Activated CD4-positive, alpha-beta T cell treated with anti-CD3 and anti-CD28 coated beads for 24 hours (primary cell): ENCODE measurements around the gene PRDM15.

ENCODE experiments used
- DNase-seq, 2 donors: peaks; one replicate each; pipeline ENCODE4 v3.0.0-alpha.2; 2020; ENCODE audit warnings: low read depth in 2 of 2

Gene PRDM15

GRCh38 chr21:41864311-41865001, 14.7 kb downstream of the PRDM15 start:
- no peak for DNase-seq

DNA sequence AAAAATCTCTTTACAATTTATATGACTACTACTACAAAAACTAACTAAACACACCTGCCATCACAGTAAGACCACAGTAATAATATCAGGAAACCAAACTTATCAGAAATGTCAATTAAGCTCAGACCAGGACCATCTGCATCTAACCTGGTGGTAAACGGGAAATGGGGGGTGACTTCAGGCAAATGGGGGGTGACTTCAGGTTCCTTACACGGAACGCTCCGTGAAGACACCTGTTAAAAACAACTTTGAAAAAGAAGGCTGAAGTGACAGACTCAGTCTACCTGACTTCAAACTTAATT, 15.8 kb downstream of the PRDM15 start:
- no peak for DNase-seq

DNA sequence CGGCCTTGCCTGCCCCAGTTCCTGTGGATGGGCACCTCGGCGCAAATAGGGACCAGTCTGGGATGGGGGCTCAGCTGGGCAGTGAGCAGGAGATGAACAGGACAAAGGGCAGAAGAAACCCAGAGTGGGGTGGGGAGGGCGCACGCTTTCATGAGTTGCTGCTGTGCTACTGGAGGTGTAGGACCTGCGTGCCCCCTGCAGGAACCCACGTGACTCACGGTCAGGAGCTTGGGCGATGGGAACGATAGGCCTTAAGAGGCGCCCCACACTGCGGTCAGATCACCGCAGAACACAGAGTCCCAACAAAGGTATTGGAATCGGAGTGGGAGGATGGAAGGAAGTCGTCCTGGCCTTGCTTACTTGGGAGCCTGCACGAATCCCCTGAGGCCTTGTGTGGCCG, 17.2 kb downstream of the PRDM15 start:
- no peak for DNase-seq

- DNase-seq = no peak
These were observed 17.9 kb downstream of the PRDM15 start for GRCh38 chr21:41861255-41861654.

GRCh38 chr21:41859297-41859980, 19.7 kb downstream of the PRDM15 start:
- DNase-seq = no peak

DNA sequence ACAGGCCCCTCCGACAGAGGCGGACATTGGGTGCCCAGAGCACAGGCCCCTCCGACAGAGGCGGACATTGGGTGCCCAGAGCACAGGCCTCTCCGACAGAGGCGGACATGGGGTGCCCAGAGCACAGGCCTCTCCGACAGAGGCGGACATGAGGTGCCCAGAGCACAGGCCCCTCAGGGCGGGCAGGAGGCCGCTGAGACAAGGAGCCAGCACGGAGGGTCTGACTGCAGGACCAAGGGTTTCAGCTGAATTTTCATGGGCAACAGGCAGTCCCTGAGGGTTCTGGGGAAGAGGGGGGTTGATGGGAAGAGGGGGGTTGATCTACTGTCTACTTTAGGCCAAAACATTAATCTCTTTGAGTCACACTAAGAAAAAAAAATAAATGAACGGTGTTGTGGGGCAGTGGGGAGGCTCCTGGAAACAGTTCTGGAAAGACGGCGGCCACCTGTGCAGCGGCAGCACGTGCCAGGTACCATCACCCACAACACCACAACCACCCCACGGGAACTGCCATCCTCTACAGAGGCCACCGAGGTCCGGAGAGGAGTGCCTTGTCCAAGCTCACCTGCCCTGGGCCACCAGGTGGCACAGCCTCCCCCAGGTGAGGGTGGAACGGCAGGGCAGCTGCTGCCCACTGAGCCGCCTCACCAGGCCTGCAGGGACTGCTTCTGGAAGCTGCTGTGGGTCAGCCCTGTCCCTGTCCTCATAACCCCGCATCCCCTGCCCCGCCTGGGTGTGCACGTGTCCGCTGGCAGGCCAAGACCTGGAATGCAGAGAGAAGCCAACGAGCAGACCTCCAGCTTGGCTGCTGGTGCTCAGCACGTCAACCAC, 20.5 kb downstream of the PRDM15 start:
- no peak for DNase-seq

DNA sequence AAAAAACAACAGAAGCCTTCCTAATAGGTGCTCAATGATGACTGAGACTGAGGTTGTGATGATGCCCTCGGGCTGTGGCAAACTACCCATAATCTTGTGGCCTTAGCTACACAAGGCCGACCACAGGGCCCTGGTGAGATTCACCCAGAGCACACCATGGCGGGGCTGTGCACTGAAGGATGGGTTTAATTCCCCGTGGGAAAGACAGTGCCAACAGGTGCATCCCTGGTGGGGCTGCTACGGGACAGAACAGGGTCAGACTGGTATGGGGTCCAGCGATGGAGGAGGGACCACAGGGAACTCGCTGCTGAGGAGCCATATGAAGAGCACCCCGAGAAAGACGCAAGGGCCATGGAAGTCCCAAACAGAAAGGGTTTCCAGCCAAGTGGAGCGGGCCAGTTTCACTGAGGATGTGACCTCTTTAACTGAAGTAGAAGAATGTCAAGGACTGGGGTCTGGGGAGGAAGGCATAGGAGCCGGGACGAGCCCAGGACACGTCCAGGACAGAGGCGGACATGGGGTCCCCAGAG, 21.3 kb downstream of the PRDM15 start:
- no peak for DNase-seq

GRCh38 chr21:41856572-41856971, 22.6 kb downstream of the PRDM15 start:
- DNase-seq = no peak

DNA sequence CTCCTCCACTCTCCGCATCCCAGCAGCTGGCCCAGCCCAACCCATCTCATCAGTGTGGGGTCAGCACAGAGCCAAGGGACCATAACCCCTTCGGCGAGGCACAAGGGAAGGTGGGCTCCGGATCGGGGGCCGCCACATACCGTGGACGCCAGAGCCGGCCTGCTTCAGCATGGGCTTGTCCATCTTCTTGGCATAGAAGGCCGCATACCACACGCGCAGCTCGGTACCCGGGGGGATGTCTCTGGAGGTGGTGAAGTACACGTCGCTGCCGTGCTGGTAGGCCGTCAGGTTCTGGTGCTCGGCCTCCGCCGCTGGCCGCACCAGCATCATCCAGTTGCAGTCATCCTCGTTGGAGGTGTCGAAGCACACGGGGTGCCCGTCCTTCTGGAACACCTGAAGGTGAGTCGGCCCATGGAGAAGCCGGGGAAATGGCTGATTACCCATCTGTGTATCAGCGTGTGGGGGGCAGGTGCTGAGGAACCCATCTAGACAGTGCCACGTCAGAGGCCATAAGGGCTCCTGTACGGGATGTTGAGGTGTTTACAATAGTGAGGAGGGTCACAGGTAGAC, 24.6 kb downstream of the PRDM15 start:
- no peak for DNase-seq

GRCh38 chr21:41852929-41853320, 26.2 kb downstream of the PRDM15 start:
- no peak for DNase-seq

GRCh38 chr21:41852151-41852928, 26.8 kb downstream of the PRDM15 start:
- DNase-seq = no peak

DNA sequence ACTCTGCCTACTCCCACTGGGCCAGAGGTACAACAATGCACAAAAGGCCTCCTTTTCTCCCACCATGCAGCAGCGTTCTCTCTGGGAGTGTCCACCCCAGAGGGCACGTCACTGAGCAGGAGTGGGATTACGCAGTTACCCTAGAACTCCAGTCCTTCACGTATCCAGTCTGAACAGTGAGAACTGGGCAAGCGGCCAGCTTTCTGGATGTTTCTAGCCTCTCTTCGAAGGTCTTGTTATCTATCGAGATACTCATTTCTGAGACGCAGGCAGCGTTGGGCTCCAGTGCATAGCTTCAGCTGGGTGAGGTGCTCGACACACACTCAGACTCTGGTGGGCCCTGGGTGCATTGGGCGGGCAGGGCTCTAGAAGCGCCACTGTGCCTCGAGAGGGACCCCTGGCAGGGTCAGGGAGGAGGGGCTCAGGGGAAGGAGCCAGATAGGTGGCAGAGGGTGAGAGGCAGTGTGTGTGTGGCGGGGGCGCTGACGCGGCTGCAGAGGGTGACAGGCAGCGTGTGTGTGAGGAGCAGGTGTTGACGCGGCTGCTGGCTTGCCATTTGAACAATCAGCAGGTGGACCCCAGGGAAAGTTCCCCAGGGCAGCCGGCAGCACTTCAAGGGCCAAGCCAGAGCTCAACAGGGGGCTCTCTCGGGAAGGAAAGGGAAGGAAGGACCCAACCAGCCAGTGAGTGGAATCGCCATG, 27.9 kb downstream of the PRDM15 start:
- DNase-seq = no peak

GRCh38 chr21:41850085-41850484, 29.1 kb downstream of the PRDM15 start:
- no peak for DNase-seq

DNA sequence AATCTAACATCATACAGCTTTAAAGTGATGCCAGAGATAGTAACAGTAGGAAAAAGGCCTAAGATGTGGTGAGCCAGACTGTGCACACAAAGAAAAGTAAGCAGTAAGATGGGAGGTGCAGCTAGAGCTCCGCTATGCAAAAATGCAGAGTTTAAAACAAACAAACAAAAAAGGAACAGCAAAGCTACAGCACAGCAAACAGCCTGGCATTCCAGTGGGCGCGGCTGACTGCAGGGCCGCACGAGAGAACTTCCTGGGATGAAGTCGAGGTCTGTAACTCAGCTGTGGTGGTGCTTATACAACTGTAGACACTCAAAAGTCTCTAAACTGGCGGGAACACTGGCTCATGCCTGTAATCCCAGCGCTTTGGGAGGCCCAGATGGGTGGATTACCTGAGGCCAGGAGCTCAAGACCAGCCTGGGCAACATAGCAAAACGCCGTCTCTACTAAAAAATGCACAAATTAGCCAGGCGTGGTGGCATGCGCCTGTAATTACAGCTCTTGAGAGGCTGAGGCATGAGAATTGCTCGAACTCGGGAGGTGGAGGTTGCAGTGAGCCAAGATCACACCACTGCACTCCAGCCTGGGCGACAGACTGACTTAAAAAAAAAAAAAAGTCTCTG, 30.1 kb downstream of the PRDM15 start:
- DNase-seq = no peak

- no peak for DNase-seq
These were observed 30.6 kb downstream of the PRDM15 start for GRCh38 chr21:41848533-41848932.

GRCh38 chr21:41847066-41847804, 31.9 kb downstream of the PRDM15 start:
- DNase-seq = no peak

- no peak for DNase-seq
These were observed 32.6 kb downstream of the PRDM15 start for GRCh38 chr21:41846536-41846935.

- no peak for DNase-seq
These were observed 33.2 kb downstream of the PRDM15 start for GRCh38 chr21:41846033-41846317.

DNA sequence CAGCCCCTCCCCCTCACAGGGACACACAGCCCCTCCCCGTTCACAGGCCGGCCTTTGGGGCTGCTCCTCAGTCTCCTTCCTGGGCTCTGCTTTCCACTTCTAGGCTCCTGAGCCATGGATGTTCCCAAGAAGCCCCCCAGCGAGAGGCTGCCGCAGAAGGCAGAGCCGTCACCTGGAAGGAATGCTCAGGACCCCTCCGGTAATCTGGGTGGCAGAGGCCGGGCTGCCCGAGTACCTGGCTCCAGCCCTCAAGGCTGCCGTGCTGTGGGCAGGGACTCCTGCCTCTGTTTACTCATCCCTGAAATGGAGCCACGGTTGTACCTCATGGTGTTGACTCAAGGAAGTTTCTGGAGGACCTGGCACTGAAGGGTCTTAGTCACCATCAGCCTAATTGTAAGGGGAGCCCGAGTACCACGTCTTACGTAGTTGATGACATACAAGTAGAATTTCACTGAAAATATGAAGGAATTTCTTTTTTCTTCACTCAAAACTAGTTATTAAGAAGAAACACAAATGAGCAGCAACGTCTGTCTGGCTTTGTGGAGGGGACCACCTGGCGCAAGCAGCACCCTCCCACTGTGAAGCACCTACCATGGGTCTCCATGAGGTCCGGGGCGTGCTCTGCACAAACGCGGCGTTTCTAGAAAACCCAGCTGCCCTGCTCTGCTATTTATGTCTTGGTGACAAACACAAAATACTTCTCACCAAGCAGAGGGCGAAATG, 33.7 kb downstream of the PRDM15 start:
- DNase-seq = no peak
